PC-9 (cell line): ENCODE measurements around the gene FADS3.

Source experiments
- CTCF ChIP-seq: fragments of 200-600 bp; sonication (generic); conservative IDR thresholded peaks from 2 replicates; pipeline ENCODE4 v1.6.1; 2017; ENCODE audit warnings: mixed run types, antibody characterized with exemption, mild to moderate bottlenecking, moderate library complexity
- EZH2 ChIP-seq: fragments of 200-600 bp; sonication (generic); IDR thresholded peaks from 2 replicates; pipeline ENCODE4 v1.8.0; 2017; ENCODE audit warnings: antibody characterized with exemption, low read depth

DNA sequence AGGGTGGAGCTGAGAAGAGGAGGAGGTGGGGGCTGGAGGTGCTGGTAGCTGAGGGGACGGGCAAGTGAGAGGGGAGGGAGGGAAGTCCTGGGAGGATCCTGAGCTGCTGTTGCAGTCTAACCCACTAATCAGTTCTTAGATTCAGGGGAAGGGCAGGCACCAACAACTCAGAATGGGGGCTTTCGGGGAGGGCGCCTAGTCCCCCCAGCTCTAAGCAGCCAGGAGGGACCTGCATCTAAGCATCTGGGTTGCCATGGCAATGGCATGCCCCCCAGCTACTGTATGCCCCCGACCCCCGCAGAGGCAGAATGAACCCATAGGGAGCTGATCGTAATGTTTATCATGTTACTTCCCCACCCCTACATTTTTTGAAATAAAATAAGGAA is 24.4 kb downstream of the FADS3 start:
- TF ChIP-seq CTCF (no peak), EZH2 (no peak)
